ENCODE measurements around the gene PRR7. TPM values are rescaled to one million over a fixed set of nuclear protein-coding genes. Genes with fewer than 3 reads are reported as not detected.

The PRR7 gene
- total and polyA plus RNA-seq, 2 of the 13 experiments (the other 11 are each of a cell fraction or from before 2014, with no cell fraction given) = 4.8 to 5.0 TPM

DNA sequence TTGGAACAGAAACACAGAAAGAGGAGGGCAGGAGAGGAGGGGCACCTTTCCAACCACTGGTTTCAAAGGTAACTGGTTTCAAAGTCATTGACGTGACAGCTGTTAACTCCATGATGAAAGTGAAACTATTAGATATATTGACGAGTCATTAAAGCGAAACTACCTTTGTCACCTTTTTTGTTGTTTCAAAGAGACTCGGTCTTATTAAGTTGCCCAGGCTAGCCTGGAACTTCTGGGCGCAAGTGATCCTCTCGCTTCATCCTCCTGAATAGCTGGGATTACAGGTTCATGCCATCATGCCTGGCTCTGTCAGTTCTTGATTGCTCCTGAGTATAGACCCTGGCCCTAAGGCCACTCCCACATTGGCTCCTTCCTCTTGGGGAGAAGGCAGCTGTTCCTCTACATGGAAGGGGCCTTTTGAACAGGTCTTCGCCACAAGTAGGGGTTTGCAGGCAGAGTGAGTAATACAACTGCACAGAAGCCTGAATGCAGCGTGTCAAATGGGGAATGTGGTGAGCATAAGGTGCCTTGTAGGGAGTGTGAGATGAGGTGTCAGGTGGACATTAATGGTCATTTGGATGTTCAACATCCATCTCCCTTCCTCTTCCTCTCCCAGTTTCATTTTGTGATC lies 33.9 kb upstream of the PRR7 start:
- POLR2A ChIA-PET = interaction anchor here (0.8 to 1.3 kb wide), 3 partner anchors 11 to 34 kb away, joined by 3 read pairs; partner anchors contain the start of gene GRK6
- H3K4me1 ChIP-seq (ENCODE audit: insufficient read depth, low read length) = peaks cover 42% of the 10 kb centered on the region
- peak overlapping the region; percentile 56 for H2AFZ ChIP-seq (ENCODE audit: low read length)
- no TSS peak for BruUV-seq (replicated peaks)
- peak overlapping the region; percentile 55 for H3K4me2 ChIP-seq (ENCODE audit: low read depth, low read length)
- DNase-seq (ENCODE audit: low spot score) (no peak), ATAC-seq (no peak), FAIRE-seq (no peak)
- H3K27me3 ChIP-seq (ENCODE audit: control insufficient read depth in 1 of 2, insufficient read depth in 2 of 2, low read length in 2 of 2) = 0 out of 5 replicates have a peak, but pooled peaks cover 0 to 9% of the 10 kb centered on the region in 2 experiments
- no peaks in the 10 kb centered on the region for H3K9me3 ChIP-seq (ENCODE audit: low read length)
- no peaks in the 10 kb centered on the region for H3K36me3 ChIP-seq (replicated peaks in 1 of 2; ENCODE audit: control insufficient read depth in 1 of 2, insufficient read depth in 2 of 2, low read length in 2 of 2)
- H3K27ac ChIP-seq (ENCODE audit: extremely low read length, insufficient read depth, low read length) = no peak overlapping the region
- in situ Hi-C loops (cut with HindIII; ENCODE audit: extremely low pct_ligation_motif_present, low pct_unique_long_range_greater_than_20kb) = no loop called here
- H3K79me2 ChIP-seq (ENCODE audit: insufficient read depth, low read length) = no peaks in the 10 kb centered on the region
- intact Hi-C loops (cut with micrococcal nuclease; ENCODE audit: unreplicated experiment) = no loop called here
- no peaks in the 10 kb centered on the region for H4K20me1 ChIP-seq (ENCODE audit: insufficient read depth, low read length)
- CTCF ChIA-PET (ENCODE audit: low intra/inter-chr PET ratio, low total read pairs) = no interaction called here
- 30% methylated on average over 8 of the region's 8 CpGs for whole genome bisulfite sequencing (ENCODE audit: low lambda C conversion rate)
- H3K4me3 ChIP-seq (replicated peaks in 1 of 3; ENCODE audit: insufficient read depth in 1 of 3, low read depth in 2 of 3, low read length in 3 of 3) = peak overlapping the region in 2 of 3 experiments; percentile 8 to 18; a peak in 1 of 6 replicates
- no peak overlapping the region for H3K9ac ChIP-seq (ENCODE audit: insufficient read depth, low read depth, low read length)
- TF ChIP-seq ZNF550 (CRISPR knock-in tag; IDR thresholded peaks at IDR 0.05; ENCODE audit: borderline replicate concordance) (no peak), PITX1 (CRISPR knock-in tag; IDR thresholded peaks at IDR 0.05) (no peak), KLF13 (CRISPR knock-in tag; IDR thresholded peaks at IDR 0.05) (no peak), FOXK2 (IDR thresholded peaks at IDR 0.05) (no peak), PRMT3 (CRISPR knock-in tag; IDR thresholded peaks at IDR 0.05; ENCODE audit: borderline replicate concordance, low read depth) (no peak), ZBTB20 (CRISPR knock-in tag; IDR thresholded peaks at IDR 0.05; ENCODE audit: borderline replicate concordance, low read depth) (no peak), ZKSCAN1 (IDR thresholded peaks at IDR 0.05; ENCODE audit: low read length) (no peak), EHMT2 (IDR thresholded peaks at IDR 0.05; ENCODE audit: borderline replicate concordance, low read depth, low read length) (no peak), PAX8 (CRISPR knock-in tag; IDR thresholded peaks at IDR 0.05; ENCODE audit: borderline replicate concordance) (no peak), SALL1 (CRISPR knock-in tag; IDR thresholded peaks at IDR 0.05) (no peak), TCF7L2 (IDR thresholded peaks at IDR 0.05; ENCODE audit: low read depth, low read length) (no peak)
- TF ChIP-seq, protein P1, sequence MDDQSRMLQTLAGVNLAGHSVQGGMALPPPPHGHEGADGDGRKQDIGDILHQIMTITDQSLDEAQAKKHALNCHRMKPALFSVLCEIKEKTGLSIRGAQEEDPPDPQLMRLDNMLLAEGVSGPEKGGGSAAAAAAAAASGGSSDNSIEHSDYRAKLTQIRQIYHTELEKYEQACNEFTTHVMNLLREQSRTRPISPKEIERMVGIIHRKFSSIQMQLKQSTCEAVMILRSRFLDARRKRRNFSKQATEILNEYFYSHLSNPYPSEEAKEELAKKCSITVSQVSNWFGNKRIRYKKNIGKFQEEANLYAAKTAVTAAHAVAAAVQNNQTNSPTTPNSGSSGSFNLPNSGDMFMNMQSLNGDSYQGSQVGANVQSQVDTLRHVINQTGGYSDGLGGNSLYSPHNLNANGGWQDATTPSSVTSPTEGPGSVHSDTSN (CRISPR knock-in tag; IDR thresholded peaks at IDR 0.05; ENCODE audit: borderline replicate concordance) = no peak
- TF ChIP-seq, protein P2, sequence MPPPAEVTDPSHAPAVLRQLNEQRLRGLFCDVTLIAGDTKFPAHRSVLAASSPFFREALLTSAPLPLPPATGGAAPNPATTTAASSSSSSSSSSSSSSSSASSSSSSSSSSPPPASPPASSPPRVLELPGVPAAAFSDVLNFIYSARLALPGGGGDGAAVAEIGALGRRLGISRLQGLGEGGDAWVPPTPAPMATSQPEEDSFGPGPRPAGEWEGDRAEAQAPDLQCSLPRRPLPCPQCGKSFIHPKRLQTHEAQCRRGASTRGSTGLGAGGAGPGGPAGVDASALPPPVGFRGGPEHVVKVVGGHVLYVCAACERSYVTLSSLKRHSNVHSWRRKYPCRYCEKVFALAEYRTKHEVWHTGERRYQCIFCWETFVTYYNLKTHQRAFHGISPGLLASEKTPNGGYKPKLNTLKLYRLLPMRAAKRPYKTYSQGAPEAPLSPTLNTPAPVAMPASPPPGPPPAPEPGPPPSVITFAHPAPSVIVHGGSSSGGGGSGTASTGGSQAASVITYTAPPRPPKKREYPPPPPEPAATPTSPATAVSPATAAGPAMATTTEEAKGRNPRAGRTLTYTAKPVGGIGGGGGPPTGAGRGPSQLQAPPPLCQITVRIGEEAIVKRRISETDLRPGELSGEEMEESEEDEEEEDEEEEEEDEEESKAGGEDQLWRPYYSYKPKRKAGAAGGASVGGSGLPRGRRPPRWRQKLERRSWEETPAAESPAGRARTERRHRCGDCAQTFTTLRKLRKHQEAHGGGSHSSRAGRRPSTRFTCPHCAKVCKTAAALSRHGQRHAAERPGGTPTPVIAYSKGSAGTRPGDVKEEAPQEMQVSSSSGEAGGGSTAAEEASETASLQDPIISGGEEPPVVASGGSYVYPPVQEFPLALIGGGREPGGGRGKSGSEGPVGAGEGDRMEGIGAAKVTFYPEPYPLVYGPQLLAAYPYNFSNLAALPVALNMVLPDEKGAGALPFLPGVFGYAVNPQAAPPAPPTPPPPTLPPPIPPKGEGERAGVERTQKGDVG (CRISPR knock-in tag; IDR thresholded peaks at IDR 0.05; ENCODE audit: borderline replicate concordance) = no peak
- TF ChIP-seq, protein P3, sequence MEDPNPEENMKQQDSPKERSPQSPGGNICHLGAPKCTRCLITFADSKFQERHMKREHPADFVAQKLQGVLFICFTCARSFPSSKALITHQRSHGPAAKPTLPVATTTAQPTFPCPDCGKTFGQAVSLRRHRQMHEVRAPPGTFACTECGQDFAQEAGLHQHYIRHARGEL (CRISPR knock-in tag; IDR thresholded peaks at IDR 0.05) = no peak
- TF ChIP-seq, protein P4, sequence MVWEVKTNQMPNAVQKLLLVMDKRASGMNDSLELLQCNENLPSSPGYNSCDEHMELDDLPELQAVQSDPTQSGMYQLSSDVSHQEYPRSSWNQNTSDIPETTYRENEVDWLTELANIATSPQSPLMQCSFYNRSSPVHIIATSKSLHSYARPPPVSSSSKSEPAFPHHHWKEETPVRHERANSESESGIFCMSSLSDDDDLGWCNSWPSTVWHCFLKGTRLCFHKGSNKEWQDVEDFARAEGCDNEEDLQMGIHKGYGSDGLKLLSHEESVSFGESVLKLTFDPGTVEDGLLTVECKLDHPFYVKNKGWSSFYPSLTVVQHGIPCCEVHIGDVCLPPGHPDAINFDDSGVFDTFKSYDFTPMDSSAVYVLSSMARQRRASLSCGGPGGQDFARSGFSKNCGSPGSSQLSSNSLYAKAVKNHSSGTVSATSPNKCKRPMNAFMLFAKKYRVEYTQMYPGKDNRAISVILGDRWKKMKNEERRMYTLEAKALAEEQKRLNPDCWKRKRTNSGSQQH (CRISPR knock-in tag; IDR thresholded peaks at IDR 0.05; ENCODE audit: low read depth) = no peak

All from HepG2 (cell line).